HT-29 (cell line): ENCODE measurements around the gene TWF2. TPM values are rescaled to one million over a fixed set of nuclear protein-coding genes. Genes with fewer than 3 reads are reported as not detected.
A peak's percentile ranks its signal among the peaks of the same experiment; 100 is the strongest.

Source experiments
- DNase-seq: peaks from one replicate; pipeline ENCODE4 v3.0.0-alpha.2; 2015; ENCODE audit warnings: low spot score
- total RNA-seq: library from RNA; depleted of rRNA; stranded (reverse); fragments of >200 nt; shearing (Covaris generic); gene quantifications from 2 replicates; pipeline ENCODE4 v1.2.3, GENCODE V29; 2014

Gene TWF2
- total RNA-seq, 1 experiment from 2014 or later = 80.5 TPM

GRCh38 chr3:52223449-52224408, 15.2 kb downstream of the TWF2 start:
- no peak for DNase-seq

- no peak for DNase-seq
These were observed 16.4 kb downstream of the TWF2 start for GRCh38 chr3:52222319-52223221.

GRCh38 chr3:52221563-52222318, 17.2 kb downstream of the TWF2 start:
- no peak for DNase-seq

- DNase-seq = no peak
These were observed 17.8 kb downstream of the TWF2 start for GRCh38 chr3:52221141-52221562.

- DNase-seq = peak; percentile 83
These were observed 18.5 kb downstream of the TWF2 start for GRCh38 chr3:52220380-52221026.

- peak; percentile 16 for DNase-seq
These were observed 19.9 kb downstream of the TWF2 start for GRCh38 chr3:52218937-52219650.

- no peak for DNase-seq
These were observed 20.5 kb downstream of the TWF2 start for GRCh38 chr3:52218454-52218853.

- DNase-seq = peak; percentile 12
These were observed 20.9 kb downstream of the TWF2 start for GRCh38 chr3:52218026-52218425.

- DNase-seq = no peak
These were observed 21.6 kb downstream of the TWF2 start for GRCh38 chr3:52217409-52217805.

GRCh38 chr3:52216585-52217408, 22.2 kb downstream of the TWF2 start:
- DNase-seq = peak; percentile 90

GRCh38 chr3:52215351-52215750, 23.6 kb downstream of the TWF2 start:
- DNase-seq = no peak

- no peak for DNase-seq
These were observed 25.1 kb downstream of the TWF2 start for GRCh38 chr3:52213901-52214300.

GRCh38 chr3:52213005-52213404, 26.0 kb downstream of the TWF2 start:
- DNase-seq = no peak

GRCh38 chr3:52211268-52211891, 27.6 kb downstream of the TWF2 start:
- no peak for DNase-seq

GRCh38 chr3:52210550-52211046, 28.4 kb downstream of the TWF2 start:
- DNase-seq = peak; percentile 19

GRCh38 chr3:52210037-52210436, 28.9 kb downstream of the TWF2 start:
- DNase-seq = no peak

- DNase-seq = no peak
These were observed 30.4 kb downstream of the TWF2 start for GRCh38 chr3:52208556-52208955.

GRCh38 chr3:52205727-52206372, 33.1 kb downstream of the TWF2 start:
- DNase-seq = no peak
